Spleen (tissue), 7 donors: Measurements from ENCODE around the gene FETUB.

ENCODE experiments used
- CTCF ChIP-seq, 11 experiments: fragments of 200-600 bp in 7 of 11; fragments of 450-650 bp in 4 of 11; sonication (generic) in 4 of 11; IDR thresholded peaks in 8 of 11; conservative IDR thresholded peaks in 3 of 11; 1 replicate in 7 of 11; 2 replicates in 4 of 11; pipeline versions ENCODE4 v1.4.0 to v1.8.0; 2016 to 2021; ENCODE audit warnings: antibody characterized with exemption in 11 of 11, inconsistent platforms in 4 of 11, mild to moderate bottlenecking in 1 of 11
- POLR2A ChIP-seq, 3 donors: fragments of 450-650 bp; IDR thresholded peaks; one replicate each; pipeline ENCODE4 v1.5.1; 2017; ENCODE audit warnings: antibody characterized with exemption in 3 of 3, mild to moderate bottlenecking in 1 of 3
- donor health status: DM: no; HTN: no; CAD: no; lungs with moderate emphysema.
- donor health status: DM: no; HTN: no; CAD: no.
- donor health status: DM: no; HTN: no; CAD: no.

- TF ChIP-seq POLR2A (IDR thresholded peaks at IDR 0.05), result no peak
- TF ChIP-seq CTCF (IDR thresholded peaks at IDR 0.05 in 8 of 11, conservative IDR thresholded peaks at IDR 0.05 in 3 of 11), result no peak
These were observed 23.3 kb downstream of the FETUB start for GRCh38 chr3:186663361-186664118.
